Measurements from ENCODE around the gene RASAL3. TPM values are rescaled to one million over a fixed set of nuclear protein-coding genes. Genes with fewer than 3 reads are reported as not detected.

Gene RASAL3
- total RNA-seq, 1 experiment from 2014 or later: 0.10 TPM

- in situ Hi-C loops (cut with HindIII; ENCODE audit: low pct_unique_long_range_greater_than_20kb, low sequenced_read_pairs): no loop called here
- CTCF ChIA-PET: no interaction called here
These were observed 34.4 kb downstream of the RASAL3 start for GRCh38 chr19:15429825-15430467.

GRCh38 chr19:15428956-15429824 lies 35.2 kb downstream of the RASAL3 start:
- CTCF ChIA-PET: no interaction called here
- POLR2A ChIA-PET: no interaction called here
- ATAC-seq (no peak), DNase-seq (ENCODE audit: low read depth, low spot score) (no peak)
- Histone ChIP-seq H3K4me1 (ENCODE audit: control insufficient read depth, insufficient read depth, low read length) (peaks cover 10% of the 10 kb centered on the region; the same call in 1 of the 2 replicates), H3K4me3 (ENCODE audit: low read depth in 2 of 2, low read length in 2 of 2) (no peak overlapping the region), H3K27me3 (ENCODE audit: control insufficient read depth, insufficient read depth, low read length) (no peaks in the 10 kb centered on the region), H3K27ac (ENCODE audit: low read length) (no peak overlapping the region), H3K9me3 (ENCODE audit: control insufficient read depth, insufficient read depth, low read depth, low read length) (no peaks in the 10 kb centered on the region), H3K36me3 (ENCODE audit: control insufficient read depth, insufficient read depth, low read length) (peaks cover 5% of the 10 kb centered on the region; the same call in 1 of the 2 replicates)
- in situ Hi-C loops (cut with HindIII; ENCODE audit: low pct_unique_long_range_greater_than_20kb, low sequenced_read_pairs): no loop called here
- intact Hi-C loops (cut with micrococcal nuclease; ENCODE audit: unreplicated experiment): no loop called here
- no peak for TF ChIP-seq REST (IDR thresholded peaks at IDR 0.05; ENCODE audit: insufficient read depth in 1 of 2, low read depth in 2 of 2, low read length in 1 of 2)
- no TSS peak for BruUV-seq (replicated peaks)

More at GRCh38 chr19:15429825-15430467, 34.4 kb downstream of the RASAL3 start:
- no peak overlapping the region for H3K27ac ChIP-seq (ENCODE audit: low read length)
- H3K4me1 ChIP-seq (ENCODE audit: control insufficient read depth, insufficient read depth, low read length): peaks cover 10% of the 10 kb centered on the region; the same call in 1 of the 2 replicates
- POLR2A ChIA-PET: no interaction called here
- H3K36me3 ChIP-seq (ENCODE audit: control insufficient read depth, insufficient read depth, low read length): peaks cover 5% of the 10 kb centered on the region; the same call in 1 of the 2 replicates
- H3K9me3 ChIP-seq (ENCODE audit: control insufficient read depth, insufficient read depth, low read depth, low read length): no peaks in the 10 kb centered on the region
- TF ChIP-seq, protein P1, sequence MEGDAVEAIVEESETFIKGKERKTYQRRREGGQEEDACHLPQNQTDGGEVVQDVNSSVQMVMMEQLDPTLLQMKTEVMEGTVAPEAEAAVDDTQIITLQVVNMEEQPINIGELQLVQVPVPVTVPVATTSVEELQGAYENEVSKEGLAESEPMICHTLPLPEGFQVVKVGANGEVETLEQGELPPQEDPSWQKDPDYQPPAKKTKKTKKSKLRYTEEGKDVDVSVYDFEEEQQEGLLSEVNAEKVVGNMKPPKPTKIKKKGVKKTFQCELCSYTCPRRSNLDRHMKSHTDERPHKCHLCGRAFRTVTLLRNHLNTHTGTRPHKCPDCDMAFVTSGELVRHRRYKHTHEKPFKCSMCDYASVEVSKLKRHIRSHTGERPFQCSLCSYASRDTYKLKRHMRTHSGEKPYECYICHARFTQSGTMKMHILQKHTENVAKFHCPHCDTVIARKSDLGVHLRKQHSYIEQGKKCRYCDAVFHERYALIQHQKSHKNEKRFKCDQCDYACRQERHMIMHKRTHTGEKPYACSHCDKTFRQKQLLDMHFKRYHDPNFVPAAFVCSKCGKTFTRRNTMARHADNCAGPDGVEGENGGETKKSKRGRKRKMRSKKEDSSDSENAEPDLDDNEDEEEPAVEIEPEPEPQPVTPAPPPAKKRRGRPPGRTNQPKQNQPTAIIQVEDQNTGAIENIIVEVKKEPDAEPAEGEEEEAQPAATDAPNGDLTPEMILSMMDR (IDR thresholded peaks at IDR 0.05): no peak
- no peak for TF ChIP-seq TCF7L2 (IDR thresholded peaks at IDR 0.05; ENCODE audit: low read depth, low read length)
- TF ChIP-seq REST (IDR thresholded peaks at IDR 0.05; ENCODE audit: insufficient read depth in 1 of 2, low read depth in 2 of 2, low read length in 1 of 2): no peak
- TF ChIP-seq SIN3A (IDR thresholded peaks at IDR 0.05; ENCODE audit: borderline replicate concordance, insufficient read depth, low read depth, low read length): no peak
- TF ChIP-seq POLR2AphosphoS5 (IDR thresholded peaks at IDR 0.05; ENCODE audit: low read depth, low read length): no peak
- DNase-seq (ENCODE audit: low read depth, low spot score): no peak
- BruUV-seq (replicated peaks): no TSS peak
- H3K4me3 ChIP-seq (ENCODE audit: low read depth in 2 of 2, low read length in 2 of 2): no peak overlapping the region
- no peak for ATAC-seq
- no peaks in the 10 kb centered on the region for H3K27me3 ChIP-seq (ENCODE audit: control insufficient read depth, insufficient read depth, low read length)
- intact Hi-C loops (cut with micrococcal nuclease; ENCODE audit: unreplicated experiment): no loop called here

Measured in Panc1 (cell line).